Body of pancreas (tissue), 4 donors: ENCODE measurements around the gene TXLNB.

Experiments
- CTCF ChIP-seq, 7 experiments: fragments of 450-650 bp in 4 of 7; fragments of 200-600 bp in 3 of 7; sonication (generic) in 3 of 7; IDR thresholded peaks; one replicate each; pipeline ENCODE4 v1.5.1; 2016 to 2019; ENCODE audit warnings: antibody characterized with exemption in 7 of 7
- POLR2A ChIP-seq, 3 donors: fragments of 450-650 bp; IDR thresholded peaks; one replicate each; pipeline ENCODE4 v1.6.1; 2016; ENCODE audit warnings: antibody characterized with exemption in 3 of 3, mild to moderate bottlenecking in 2 of 3

GRCh38 chr6:139306291-139306981 is 14.6 kb upstream of the TXLNB start:
- TF ChIP-seq CTCF (IDR thresholded peaks at IDR 0.05) (no peak), POLR2A (IDR thresholded peaks at IDR 0.05) (no peak)
